NCI-H69 (cell line): ENCODE data around the gene COL12A1.
"Not testable (repeated sequence)": the region's sequence is repeated elsewhere in the genome, so short reads cannot be mapped to it uniquely, and the experiment has no call there.

ENCODE experiments used
- DNase-seq: peaks from one replicate; lab custom pipeline; 2025; lab: John Stamatoyannopoulos, UW

The COL12A1 gene

GRCh38 chr6:75211920-75212590, 6.2 kb upstream of the COL12A1 start:
- DNase-seq = no peak

- DNase-seq = peak; percentile 79
These were observed 5.3 kb upstream of the COL12A1 start for GRCh38 chr6:75210885-75211739.

- no peak for DNase-seq
These were observed 3.4 kb upstream of the COL12A1 start for GRCh38 chr6:75209184-75209723.

DNA sequence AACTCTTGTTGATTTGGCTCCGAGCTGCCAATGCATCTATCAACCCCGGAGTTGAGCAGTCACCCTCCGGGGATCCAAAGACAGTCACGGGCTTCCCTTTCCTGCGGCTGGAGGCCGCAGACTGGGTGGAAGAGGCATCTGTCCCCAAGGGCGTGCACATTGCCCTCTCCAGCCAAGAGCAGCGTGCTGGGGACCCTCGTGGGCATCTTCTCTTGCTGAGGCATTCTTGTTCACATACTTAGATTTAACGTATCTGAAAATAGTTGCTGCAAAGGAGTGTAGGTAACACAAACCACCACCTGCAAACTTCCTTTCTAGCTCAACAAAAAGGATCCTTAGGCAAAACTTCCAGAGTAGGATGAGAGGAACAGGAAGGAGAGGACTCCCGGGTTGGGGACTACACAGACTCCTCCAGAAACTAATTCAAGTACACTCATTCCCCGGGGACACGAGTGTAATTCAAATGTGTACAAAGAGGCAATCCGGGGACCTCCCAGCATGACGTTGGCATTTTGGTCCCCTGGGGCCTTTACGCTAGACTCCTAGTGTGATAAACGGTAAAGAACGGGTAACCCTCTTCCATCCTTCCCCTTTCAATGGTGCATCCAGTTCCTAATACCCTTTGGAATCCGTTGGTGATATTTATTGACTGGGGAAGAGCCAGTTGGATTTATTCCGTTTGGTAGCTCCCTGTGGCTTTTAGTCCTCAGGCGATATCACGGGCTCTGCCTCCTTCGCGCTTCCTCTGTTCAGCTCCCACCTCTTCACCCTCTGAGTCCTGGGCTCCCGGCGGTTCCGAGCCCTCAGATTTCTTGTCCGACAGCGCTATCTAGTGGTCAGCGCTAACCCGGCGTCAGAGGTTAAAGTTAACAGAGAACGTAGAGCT, 2.7 kb upstream of the COL12A1 start:
- DNase-seq = peak; percentile 85

DNA sequence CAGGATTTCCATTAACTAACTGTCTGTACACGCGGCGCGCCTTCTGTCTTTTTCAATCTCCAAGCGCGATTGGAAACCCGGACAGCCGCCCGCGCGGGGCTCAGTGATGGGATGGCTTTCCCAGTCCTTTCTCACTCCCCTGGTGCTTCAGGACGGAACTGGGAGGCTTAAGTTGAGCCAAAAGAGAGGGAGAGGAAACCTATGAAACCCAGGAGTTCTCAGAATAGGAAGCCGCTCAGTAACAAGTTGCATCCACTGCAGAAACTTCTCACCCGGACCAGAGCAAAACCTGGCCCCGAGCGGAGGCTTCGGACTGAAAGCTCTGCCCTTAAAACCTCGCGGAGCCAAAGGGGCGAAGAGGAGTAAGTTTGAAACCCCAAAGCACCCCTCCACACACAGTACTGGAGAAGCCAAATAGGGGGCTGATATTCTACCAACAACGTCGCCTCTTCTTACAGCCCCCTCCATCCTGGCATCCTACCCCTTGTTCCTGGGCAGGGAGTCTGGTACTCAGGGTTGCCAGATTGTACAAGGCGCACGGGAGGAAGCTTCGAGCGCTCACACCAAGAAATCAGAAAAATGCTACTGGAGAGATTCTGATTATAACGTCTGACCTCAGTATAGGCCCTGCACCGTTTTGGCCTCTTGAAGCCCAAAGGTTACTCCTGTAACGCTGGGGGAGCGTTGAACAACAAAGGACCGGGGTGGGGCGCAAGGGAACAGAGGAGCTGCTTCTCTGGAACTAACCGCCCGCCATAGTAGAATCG, 906 bp upstream of the COL12A1 start:
- DNase-seq = no peak

DNA sequence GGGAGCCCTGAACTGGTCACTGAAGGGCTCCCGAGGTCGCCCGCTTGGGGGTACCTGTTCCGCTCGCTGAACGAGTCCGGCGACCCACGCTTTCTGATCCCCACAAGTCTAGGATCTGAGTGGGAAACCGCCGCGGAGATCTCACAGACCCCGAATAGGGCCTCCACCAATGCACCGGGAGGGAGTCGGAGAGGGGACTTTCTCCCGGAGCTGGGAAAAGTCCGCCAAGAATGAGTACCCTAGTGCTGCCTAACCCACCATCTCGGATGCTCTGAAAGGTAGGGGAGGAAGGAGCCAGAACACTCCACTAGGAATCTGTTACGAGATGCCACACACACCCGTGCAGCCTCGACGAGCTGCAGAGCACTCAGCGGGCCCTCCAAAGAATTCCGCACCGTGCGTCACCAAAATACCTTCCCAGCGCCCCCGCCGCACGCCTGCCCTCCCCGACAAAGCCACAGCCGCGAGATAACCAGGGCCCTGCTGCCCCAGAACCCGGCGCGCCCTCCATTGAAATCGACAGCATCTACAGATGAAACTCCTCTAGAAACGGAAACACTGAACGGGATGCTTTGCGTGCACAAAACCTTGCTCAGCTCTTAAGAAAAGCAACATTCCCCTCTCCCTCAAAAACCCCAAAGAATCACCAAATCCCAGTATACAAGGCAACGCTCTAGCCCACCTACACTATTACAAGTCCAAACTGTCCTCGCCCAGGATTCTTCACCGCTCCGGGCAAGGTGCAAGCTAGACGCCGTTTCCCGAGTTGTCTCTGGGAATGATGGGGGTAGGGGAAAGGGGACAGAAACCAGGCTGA, 686 bp downstream of the COL12A1 start:
- DNase-seq = peak; percentile 55

DNA sequence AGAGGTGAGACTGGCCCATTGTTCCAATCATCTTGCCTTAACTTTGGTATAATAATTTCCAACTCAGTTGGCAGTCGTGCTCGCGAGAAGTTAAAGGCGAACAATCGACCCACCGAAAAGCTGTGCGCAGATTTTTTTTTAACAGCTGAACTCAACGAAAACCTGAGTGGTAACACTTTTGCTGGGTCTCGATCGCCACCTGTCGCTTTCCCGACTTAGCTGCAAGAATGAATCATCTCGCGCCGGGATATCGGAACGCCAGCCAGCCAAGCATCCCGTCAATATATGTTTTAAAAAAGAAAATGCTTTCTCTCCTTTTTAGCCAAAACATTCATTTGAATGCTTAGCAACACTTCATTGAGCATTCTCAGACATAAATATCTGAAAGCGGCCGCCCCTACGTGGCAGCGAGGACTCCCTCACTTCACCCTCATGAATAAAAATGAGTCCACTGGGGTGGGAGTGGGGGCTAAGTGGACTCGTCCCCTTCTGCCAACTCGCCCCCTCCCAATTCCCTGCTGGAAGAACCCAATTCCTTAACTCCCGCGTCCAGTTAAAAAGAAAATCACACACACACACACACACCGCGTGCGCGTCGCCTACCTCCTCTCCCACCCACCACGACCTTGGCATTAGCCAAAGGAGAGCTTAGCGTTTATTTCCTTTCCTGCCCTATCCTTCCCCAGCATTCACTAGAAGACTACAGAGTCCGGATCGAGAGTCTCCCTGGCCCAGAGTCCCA, 1.5 kb downstream of the COL12A1 start:
- peak; percentile 76 for DNase-seq

DNA sequence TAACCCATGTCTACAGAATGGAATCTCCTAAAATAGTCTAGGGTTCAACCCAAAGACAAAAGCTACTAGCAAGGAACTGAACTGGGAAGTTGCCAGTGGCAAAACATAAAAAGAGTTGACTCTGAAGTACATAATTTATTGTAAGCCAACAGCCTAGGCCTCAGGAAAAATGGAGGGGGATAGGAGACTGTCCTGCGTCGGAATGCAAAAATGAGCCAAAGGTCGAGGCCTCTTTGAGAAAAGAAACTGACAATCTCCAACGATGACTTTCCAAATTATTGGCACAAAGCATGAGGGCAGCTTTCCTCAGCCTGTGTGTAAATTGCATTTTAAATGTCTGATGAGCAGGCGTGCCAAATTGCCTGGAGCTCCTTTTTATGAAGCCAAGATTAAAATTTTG, 2.1 kb downstream of the COL12A1 start:
- DNase-seq = no peak

GRCh38 chr6:75202676-75203131, 3.1 kb downstream of the COL12A1 start:
- DNase-seq = no peak

- peak; percentile 81 for DNase-seq
These were observed 3.8 kb downstream of the COL12A1 start for GRCh38 chr6:75201901-75202672.

GRCh38 chr6:75201021-75201420, 4.8 kb downstream of the COL12A1 start:
- DNase-seq = no peak

- DNase-seq = no peak
These were observed 6.0 kb downstream of the COL12A1 start for GRCh38 chr6:75199889-75200288.

GRCh38 chr6:75196081-75196687, 9.7 kb downstream of the COL12A1 start:
- no peak for DNase-seq

DNA sequence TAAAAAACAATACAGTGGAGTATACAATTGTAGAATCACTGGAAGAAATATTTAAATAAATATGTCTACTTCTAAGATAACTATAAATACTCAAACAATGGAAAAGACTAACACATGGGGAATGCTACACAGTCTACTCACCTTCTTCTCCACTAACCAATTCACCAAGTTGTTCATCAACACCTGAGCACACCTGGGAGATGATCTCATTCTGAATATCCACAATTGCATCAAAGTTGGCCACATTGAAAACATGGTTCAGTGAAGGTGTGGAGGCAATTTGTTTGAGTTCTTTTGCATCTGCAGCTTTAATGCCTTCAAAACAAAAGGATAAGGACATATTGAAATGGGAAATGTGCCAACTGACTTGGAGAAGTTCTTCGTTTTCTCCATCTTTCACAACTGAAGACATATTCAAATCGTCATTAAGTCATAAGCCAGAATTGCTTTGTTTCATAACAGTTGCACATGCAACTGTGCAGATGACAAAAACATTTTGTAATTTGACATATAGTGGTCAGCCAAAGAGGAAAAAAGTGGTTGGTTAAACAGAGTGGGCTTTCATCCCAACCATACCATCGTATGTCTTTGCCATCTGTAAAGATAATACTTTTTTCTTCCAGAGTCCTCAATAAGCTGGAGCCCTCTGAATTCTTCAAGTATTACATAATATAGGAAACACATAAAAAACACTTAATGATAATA, 17.5 kb downstream of the COL12A1 start:
- no peak for DNase-seq

- not testable (repeated sequence) for DNase-seq
These were observed 19.3 kb downstream of the COL12A1 start for GRCh38 chr6:75186581-75186980.

DNA sequence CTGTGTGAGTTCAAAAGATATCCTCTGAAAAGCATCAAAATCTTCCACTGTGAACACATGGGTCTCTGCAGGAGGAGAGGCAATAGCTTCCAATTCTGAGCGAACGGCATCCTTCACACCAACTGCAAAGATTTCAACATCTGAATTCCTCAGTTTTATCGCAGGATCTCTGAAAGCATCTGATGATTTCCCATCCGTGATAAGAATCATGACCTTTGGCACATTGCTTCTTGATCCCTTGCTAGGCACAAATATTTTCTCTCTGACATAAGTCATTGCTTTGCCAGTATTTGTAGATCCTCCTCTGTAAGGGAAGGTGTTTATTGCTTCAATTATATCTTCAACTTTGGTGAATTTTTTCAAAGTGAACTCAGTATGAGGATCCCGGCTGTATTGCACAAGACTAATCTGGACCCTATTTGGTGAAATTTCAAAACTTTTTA, 22.7 kb downstream of the COL12A1 start:
- no peak for DNase-seq

- no peak for DNase-seq
These were observed 25.0 kb downstream of the COL12A1 start for GRCh38 chr6:75180864-75181263.

DNA sequence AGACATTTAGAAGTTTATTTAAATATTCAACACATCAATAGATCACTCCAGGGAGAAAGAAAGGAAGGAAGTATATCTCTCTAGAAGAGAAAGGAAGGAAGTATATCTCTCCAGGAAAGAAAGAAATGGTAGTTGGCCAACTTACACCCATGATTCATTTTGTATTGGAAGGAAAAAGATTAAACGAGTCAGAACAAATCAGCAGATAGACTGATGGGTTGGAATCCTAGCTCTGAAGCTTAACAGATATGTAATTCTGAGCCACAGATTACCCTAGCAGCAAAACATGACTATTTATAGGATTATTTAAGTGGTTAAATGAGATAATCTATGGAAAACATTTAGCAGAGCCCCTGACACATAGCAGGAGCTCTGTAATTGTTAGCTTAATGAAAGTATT, 27.1 kb downstream of the COL12A1 start:
- DNase-seq = no peak
